ENCODE data around the gene ERG.
A peak's percentile ranks its signal among the peaks of the same experiment; 100 is the strongest.

ERG gene

DNA sequence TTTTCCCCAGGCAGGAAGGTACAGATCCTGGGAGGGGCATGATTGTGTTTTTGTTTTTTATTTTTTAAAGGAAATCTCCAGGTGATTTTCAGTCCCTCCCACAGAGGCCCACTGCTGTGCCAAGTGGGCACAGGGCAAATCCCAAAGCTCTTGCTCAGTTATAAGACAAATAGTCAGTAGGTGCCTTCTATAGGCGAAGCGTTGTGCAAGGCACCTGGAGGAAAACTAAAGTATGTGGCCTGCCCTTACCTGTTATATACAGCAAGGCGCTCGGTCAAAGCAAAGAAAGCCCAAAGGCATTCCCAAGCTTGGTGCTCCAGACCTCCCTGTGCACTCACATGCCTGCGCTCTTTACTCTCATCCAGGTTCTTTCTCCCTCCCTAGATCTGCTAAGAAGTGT, 160.5 kb downstream of the ERG start:
- DNase-seq = no peak
- POLR2A ChIA-PET = no interaction called here
- Histone ChIP-seq H3K36me3 (ENCODE audit: control insufficient read depth in 4 of 4, insufficient read depth in 4 of 4, low read length in 3 of 4) (no peaks in the 10 kb centered on the region), H3K4me3 (ENCODE audit: control insufficient read depth in 1 of 7, extremely low read depth in 1 of 7, insufficient read depth in 4 of 7, low read depth in 2 of 7, low read length in 6 of 7) (no peak overlapping the region), H3K4me1 (ENCODE audit: control extremely low read depth in 1 of 4, control insufficient read depth in 4 of 4, insufficient read depth in 4 of 4, low read length in 3 of 4) (no peaks in the 10 kb centered on the region), H3K27ac (ENCODE audit: insufficient read depth in 1 of 2, low read depth in 1 of 2, low read length in 2 of 2, poor library complexity in 1 of 2, severe bottlenecking in 2 of 2) (no peak overlapping the region), H3K27me3 (replicated peaks in 2 of 5; ENCODE audit: control insufficient read depth in 4 of 5, insufficient read depth in 5 of 5, low read length in 4 of 5) (no peaks in the 10 kb centered on the region), H3K9me3 (ENCODE audit: control extremely low read depth in 1 of 5, control insufficient read depth in 4 of 5, insufficient read depth in 2 of 5, low read depth in 1 of 5, low read length in 4 of 5) (peaks cover 0 to 3% (median 0%) of the 10 kb centered on the region in 5 experiments)
- 100% methylated on average over 3 of the region's 5 CpGs for WGBS (ENCODE audit: insufficient coverage)
- CTCF ChIA-PET = interaction anchor here (0.9 to 1.4 kb wide), 3 partner anchors 15 to 165 kb away, joined by 4 read pairs; no protein-coding TSS in a partner anchor

GRCh38 chr21:38334866-38335265, 163.4 kb downstream of the ERG start:
- Histone ChIP-seq H3K4me1 (ENCODE audit: control extremely low read depth in 1 of 4, control insufficient read depth in 4 of 4, insufficient read depth in 4 of 4, low read length in 3 of 4) (no peaks in the 10 kb centered on the region), H3K9me3 (ENCODE audit: control extremely low read depth in 1 of 5, control insufficient read depth in 4 of 5, insufficient read depth in 2 of 5, low read depth in 1 of 5, low read length in 4 of 5) (peaks cover 0 to 3% (median 0%) of the 10 kb centered on the region in 5 experiments), H3K27ac (ENCODE audit: insufficient read depth in 1 of 2, low read depth in 1 of 2, low read length in 2 of 2, poor library complexity in 1 of 2, severe bottlenecking in 2 of 2) (no peak overlapping the region), H3K27me3 (replicated peaks in 2 of 5; ENCODE audit: control insufficient read depth in 4 of 5, insufficient read depth in 5 of 5, low read length in 4 of 5) (no peaks in the 10 kb centered on the region), H3K4me3 (ENCODE audit: control insufficient read depth in 1 of 7, extremely low read depth in 1 of 7, insufficient read depth in 4 of 7, low read depth in 2 of 7, low read length in 6 of 7) (no peak overlapping the region), H3K36me3 (ENCODE audit: control insufficient read depth in 4 of 4, insufficient read depth in 4 of 4, low read length in 3 of 4) (no peaks in the 10 kb centered on the region)
- ChIA-PET POLR2A (no interaction called here), CTCF (interaction anchor here (1.0 to 2.3 kb wide), 5 partner anchors 10 to 172 kb away, joined by 3 to 9 read pairs (median 5); no protein-coding TSS in a partner anchor)
- no peak for DNase-seq
- 100% methylated on average over 3 of the region's 8 CpGs for WGBS (ENCODE audit: insufficient coverage)

- no peaks in the 10 kb centered on the region for H3K36me3 ChIP-seq (ENCODE audit: control insufficient read depth in 4 of 4, insufficient read depth in 4 of 4, low read length in 3 of 4)
- 93% methylated on average over 4 of the region's 8 CpGs for WGBS (ENCODE audit: insufficient coverage)
- DNase-seq = peak in 2 of 3 donors; percentile 14 to 25
- ChIA-PET POLR2A (no interaction called here), CTCF (interaction anchor here (0.8 to 2.3 kb wide), 6 partner anchors 9 to 171 kb away, joined by 3 to 9 read pairs (median 3); no protein-coding TSS in a partner anchor)
- no peaks in the 10 kb centered on the region for H3K4me1 ChIP-seq (ENCODE audit: control extremely low read depth in 1 of 4, control insufficient read depth in 4 of 4, insufficient read depth in 4 of 4, low read length in 3 of 4)
- no peaks in the 10 kb centered on the region for H3K27me3 ChIP-seq (replicated peaks in 2 of 5; ENCODE audit: control insufficient read depth in 4 of 5, insufficient read depth in 5 of 5, low read length in 4 of 5)
- H3K27ac ChIP-seq (ENCODE audit: insufficient read depth in 1 of 2, low read depth in 1 of 2, low read length in 2 of 2, poor library complexity in 1 of 2, severe bottlenecking in 2 of 2) = no peak overlapping the region
- peaks cover 0 to 3% (median 0%) of the 10 kb centered on the region in 5 experiments for H3K9me3 ChIP-seq (ENCODE audit: control extremely low read depth in 1 of 5, control insufficient read depth in 4 of 5, insufficient read depth in 2 of 5, low read depth in 1 of 5, low read length in 4 of 5)
- H3K4me3 ChIP-seq (ENCODE audit: control insufficient read depth in 1 of 7, extremely low read depth in 1 of 7, insufficient read depth in 4 of 7, low read depth in 2 of 7, low read length in 6 of 7) = no peak overlapping the region
Measured at GRCh38 chr21:38333301-38334272, 164.7 kb downstream of the ERG start.

- Histone ChIP-seq H3K36me3 (ENCODE audit: control insufficient read depth in 4 of 4, insufficient read depth in 4 of 4, low read length in 3 of 4) (no peaks in the 10 kb centered on the region), H3K4me3 (ENCODE audit: control insufficient read depth in 1 of 7, extremely low read depth in 1 of 7, insufficient read depth in 4 of 7, low read depth in 2 of 7, low read length in 6 of 7) (no peak overlapping the region), H3K9me3 (ENCODE audit: control extremely low read depth in 1 of 5, control insufficient read depth in 4 of 5, insufficient read depth in 2 of 5, low read depth in 1 of 5, low read length in 4 of 5) (no peaks in the 10 kb centered on the region), H3K4me1 (ENCODE audit: control extremely low read depth in 1 of 4, control insufficient read depth in 4 of 4, insufficient read depth in 4 of 4, low read length in 3 of 4) (no peaks in the 10 kb centered on the region), H3K27ac (ENCODE audit: insufficient read depth in 1 of 2, low read depth in 1 of 2, low read length in 2 of 2, poor library complexity in 1 of 2, severe bottlenecking in 2 of 2) (no peak overlapping the region), H3K27me3 (replicated peaks in 2 of 5; ENCODE audit: control insufficient read depth in 4 of 5, insufficient read depth in 5 of 5, low read length in 4 of 5) (no peaks in the 10 kb centered on the region)
- ChIA-PET CTCF (interaction anchor here (1.2 to 1.5 kb wide), 3 partner anchors 22 to 111 kb away, joined by 3 to 5 read pairs (median 3); no protein-coding TSS in a partner anchor), POLR2A (no interaction called here)
- no peak for DNase-seq
- no CpG with 5 or more reads among the region's 2 CpGs for WGBS (ENCODE audit: insufficient coverage)
Measured at GRCh38 chr21:38330666-38331065, 167.6 kb downstream of the ERG start.
